Eye (tissue), 1 donor: ENCODE measurements around the gene MALL.
"Not testable (repeated sequence)": the region's sequence is repeated elsewhere in the genome, so short reads cannot be mapped to it uniquely, and the experiment has no call there.

Experiments used
- DNase-seq: peaks from one replicate; pipeline ENCODE4 v3.0.0-alpha.2; 2015

Gene MALL

DNA sequence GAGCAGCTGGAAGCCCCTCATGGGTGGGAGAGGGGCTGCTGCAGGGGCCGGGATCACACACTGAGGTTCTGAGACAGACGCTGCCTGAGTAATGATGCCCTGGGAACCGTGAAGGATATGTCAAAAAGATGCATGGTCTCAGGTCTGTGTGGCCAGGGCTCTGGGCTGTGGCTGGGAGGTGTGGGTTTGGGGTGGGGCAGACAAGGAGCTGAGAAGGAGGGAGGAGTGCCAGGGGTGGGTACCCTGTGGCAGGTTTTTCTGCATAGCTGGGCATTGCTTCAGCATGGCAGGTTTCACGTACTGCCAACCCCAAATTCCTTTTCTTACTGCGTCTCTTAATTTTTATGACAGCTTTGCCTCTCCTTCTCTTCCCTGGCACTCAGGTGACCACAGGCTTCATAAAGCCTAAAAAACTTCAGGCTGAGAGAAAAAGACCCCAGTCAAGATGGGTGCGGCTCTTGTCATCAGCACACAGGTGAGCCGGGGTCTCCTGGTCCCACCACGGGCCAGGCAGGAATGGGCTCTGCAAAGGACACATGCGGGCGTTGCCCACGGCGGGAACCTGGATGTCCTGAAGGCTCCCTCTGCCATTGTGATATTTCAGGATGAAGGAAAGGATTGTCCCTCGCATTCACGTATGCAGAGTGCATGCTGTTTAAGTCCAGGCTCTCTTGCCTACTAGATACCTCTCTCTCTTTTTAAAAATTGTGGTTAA, 18.0 kb downstream of the MALL start:
- peak; percentile 0 for DNase-seq

DNA sequence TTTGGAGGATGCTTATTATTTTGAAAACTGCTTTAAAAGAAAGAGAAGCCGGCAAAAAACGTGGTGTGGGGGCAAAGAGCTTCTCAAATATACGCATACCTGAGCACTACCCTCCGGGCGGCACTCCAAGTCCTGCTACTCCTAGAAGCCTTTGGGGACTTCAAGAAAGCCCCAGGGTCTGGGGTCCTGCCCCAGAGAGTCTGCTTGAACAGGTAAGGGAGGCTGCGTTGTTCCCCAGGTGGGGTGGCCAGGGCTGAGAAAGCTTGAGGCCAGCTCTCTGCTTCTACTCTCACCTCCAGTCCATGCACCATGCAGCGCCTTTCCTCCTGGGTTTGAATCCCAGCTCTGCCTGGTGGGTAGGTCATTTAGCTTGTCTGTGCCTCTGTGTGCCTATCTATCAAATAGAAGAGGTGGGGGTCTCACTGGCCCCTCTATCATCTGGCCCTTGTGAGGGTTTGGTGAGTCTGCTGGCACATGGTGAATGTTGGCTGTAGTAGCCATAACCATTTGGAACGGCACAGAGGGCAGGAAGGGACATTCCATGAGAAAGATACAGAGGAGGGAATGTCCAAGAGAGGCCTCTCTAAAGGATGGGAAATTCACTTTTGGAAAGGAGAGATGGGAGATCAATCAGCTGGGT, 19.5 kb downstream of the MALL start:
- DNase-seq, result no peak

DNA sequence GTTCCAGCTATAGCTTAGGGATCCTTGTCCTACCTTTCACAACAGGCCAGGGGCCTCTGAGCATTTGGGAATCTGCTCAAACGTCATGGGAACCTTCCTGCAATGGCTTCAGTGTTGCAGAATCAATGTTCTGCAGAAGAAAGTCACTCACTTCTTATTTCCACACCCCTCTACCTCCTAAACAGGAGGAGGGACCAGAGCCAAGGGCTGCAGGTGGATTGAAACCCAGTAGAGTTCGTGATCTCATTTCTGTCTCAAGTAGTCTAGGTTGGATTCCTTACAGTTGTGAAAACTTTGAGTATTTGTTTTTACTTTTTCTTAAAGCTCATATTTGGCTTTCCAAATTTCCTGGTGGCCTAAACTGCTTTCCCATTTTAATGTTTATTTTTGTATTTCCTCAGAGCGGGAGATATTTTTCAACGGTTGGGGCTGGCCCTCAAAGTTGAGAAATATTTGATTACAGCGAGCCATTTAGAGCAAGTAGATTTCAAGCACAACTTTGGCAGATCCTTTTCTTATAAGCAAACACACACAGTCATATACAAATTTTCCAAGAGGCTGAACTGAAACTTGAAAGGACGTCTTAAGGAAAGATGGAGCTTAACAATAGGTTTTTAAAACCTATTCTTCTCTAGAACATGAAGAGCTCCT, 20.6 kb downstream of the MALL start:
- DNase-seq, result not testable (repeated sequence)

DNA sequence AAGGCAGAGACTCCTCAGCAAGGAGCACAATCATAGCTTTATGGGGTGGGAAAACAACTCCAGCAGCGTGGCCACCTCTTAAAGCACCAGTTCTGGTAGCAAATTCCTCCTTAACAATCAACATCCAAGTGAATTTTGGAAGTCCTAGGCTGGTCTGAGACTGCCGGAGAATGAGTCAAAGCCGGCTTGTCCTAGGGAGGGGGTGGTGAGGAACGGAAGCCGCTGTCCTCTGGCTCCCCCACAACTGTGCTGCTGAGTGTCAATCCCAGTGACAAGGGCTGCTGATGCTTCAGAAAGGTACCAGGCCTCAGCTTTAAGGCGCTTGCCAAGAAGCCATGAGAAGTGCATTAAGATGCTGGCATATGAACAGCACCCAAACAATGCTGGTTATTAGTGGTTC, 21.7 kb downstream of the MALL start:
- DNase-seq, result not testable (repeated sequence)

DNA sequence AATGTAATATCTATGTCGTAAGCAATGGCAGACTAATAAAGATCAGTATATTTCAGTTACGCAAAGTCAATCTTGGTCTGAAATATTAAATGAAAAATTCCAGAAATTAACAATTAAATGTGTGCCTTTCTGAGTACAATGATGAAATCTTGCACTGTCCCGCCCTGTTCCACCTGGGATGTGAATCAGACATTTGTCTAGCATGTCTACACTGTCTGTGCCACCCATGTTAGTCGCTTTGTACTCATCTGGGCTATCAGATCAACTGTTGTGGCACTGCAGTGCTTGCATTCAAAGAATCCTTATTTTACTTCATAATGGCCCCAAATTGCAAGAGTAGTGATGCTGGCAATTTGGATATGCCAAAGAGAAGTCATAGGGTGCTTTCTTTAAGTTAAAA, 25.5 kb downstream of the MALL start:
- DNase-seq, result not testable (repeated sequence)

DNA sequence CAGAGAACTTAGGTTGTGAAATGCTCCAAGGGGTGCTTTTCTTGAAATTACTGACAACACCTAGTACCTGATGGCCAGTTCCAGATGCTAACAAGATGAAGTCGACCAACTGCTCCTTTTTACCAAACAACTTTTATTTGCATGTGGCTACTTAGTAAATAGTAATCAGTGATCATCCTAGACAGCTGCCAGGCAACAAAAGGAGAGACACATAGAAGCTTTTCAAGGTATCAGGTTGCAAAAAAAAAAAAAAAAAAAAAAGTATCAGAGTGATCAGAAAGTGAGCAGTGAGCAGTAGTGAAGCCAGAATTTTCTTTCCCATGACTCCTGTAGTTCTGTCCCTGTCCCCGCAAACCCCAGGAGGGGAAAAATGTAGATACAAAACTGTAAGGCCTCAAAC, 31.9 kb downstream of the MALL start:
- not testable (repeated sequence) for DNase-seq

DNA sequence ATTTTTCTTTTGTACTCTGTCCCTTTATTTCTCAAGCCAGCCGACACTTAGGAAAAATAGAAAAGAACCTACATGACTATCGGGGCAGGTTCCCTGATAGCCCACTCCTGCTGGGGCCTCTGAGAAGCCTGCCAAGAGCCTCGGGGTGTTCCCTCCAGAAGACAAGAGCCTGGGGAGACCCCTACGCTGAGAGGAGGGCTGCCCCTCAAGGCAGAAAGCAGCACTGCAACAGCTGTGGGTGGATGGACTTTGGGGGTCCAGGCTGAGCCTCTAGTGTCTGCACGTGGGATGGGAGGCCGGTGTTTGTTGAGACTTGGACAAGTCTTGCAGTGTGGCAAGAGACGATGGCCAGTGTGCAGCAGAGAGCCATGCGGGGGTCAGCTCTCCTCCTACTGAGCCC, 32.5 kb downstream of the MALL start:
- not testable (repeated sequence) for DNase-seq

DNA sequence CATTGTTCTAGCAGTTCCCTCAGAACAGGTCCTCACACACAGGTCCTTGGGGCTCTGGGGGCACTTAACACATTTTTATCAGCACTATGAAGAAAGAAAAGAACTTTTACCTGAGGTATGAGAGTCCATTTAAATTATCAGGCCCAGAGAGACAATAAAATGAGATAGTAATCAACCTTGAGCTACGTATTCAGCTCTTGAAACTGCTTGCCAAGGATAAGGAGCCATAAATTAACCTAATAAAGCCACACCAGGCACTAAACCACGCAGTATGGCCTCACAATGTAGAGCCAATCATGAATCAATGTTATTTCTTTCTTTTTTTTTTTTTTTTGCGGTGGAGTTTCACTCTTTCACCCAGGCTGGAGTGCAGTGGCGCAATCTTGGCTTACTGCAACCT, 37.5 kb downstream of the MALL start:
- not testable (repeated sequence) for DNase-seq

DNA sequence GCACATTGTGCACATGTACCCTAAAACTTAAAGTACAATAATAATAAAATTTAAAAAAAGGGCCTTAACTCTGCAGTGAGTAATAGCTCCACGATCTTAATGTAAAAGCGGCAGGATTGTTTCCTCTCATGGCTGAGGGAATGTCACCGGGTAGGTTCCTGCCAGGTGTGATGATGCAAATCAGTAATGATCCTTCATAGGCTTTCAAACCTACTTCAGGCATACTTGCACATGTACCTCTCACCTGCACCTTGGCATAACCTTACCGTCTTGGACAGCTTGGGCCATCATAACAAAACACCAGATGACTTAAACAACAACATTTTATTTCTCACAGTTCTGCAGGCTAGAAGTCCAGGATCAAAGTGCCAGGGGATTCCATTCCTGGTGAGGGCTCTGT, 39.7 kb downstream of the MALL start:
- not testable (repeated sequence) for DNase-seq

DNA sequence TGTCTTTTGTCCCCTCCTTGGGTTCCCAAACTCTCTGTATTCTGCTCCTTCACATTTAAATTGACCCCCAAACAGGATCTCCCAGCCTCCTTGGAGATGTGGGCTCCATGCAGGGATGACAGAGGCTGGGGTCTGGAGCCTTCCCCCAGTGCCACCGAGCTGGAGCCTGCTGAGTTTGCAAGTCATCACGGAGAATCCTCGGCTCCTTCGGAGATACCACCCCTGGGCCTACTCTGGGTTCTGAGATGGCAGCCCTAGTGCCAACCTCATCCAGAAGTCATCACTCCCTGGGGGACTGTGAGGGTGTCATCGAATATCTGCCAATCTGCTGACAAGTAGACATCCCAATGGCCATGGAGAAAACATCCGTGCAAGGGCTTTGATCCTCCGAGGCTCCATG, 45.8 kb downstream of the MALL start:
- not testable (repeated sequence) for DNase-seq

DNA sequence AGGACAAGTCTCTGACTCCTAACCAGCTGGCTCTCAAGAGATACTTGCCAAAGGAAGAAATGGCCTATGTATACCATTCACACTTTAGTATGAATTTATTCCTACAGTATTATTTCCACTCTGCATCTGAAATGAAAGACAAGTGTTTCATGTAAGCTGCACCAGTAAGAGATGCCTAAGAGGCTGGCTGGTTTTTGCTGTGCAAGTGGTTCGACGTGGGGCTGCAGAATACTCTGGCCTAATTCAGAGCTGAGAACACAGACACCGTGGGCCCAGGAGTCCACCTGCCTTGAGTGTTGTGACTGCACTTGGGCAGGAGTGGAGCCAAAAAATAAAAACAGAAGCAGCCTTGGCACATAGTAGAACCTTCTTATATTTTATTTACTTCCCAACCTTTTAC, 47.5 kb downstream of the MALL start:
- DNase-seq, result not testable (repeated sequence)

DNA sequence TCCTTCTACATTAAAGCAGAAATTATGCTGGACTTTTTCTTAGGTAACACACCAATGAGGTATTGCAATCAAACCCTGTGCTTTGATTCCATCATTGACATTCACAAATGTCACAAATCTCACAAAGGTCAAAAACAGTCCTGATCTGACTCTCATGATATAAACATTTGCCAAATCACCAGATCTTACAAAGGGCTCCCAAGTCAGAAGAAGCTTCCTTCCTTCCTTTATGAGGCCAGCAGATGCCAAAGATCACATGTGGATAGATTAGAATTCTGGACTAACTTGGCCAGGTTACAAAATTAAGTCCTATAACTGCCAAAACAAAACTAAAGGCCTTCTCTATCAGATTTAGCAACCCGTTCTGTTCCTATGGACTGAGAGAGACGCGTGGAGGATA, 53.3 kb downstream of the MALL start:
- DNase-seq, result not testable (repeated sequence)

DNA sequence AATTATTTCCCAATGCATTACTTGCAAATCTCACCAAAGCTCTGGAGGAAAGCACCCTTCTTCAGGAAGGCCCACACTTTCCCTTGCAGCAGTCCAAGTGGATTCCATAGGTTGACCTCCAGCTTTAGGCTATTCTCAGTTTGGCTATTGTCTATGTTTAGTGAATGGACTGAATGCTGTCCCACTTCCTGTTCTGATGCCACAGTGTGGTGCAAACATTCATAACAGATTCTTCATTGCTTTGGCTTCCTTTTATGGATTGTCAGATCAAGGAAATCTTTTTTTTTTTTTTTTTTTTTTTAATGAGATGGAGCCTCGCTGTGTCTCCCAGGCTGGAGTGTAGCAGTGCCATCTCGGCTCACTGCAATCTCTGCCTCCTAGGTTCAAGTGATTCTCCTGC, 55.1 kb downstream of the MALL start:
- DNase-seq, result not testable (repeated sequence)

DNA sequence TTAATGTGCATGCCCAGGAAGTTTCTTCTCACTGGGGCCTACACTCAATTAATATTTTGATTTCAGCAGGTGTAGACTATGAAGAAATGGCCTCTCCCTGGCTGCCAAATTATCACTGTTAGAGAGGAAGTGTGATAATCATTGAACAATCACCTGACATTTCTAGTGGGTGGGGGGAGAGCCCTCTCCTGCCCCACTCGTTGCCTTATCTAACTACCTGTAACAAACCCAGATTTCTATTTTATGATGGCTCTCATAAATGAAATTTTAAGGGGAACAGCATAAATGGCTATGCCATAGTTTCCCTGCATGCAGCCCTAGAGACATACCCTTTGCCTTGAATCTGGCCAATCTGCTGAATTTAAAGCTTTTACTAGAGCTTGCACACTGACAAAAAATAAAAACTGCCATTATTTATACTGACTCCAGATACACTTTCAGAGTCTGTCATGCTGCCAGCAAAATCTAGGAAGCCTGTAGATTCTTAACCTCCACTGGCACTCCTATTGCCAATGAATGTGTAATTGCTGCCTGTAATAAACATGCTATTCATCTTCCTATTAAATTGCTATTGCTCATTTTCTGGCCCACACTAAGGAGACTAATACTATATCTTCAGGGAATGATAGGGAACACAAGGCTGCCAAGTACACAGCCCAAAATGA, 55.8 kb downstream of the MALL start:
- not testable (repeated sequence) for DNase-seq

DNA sequence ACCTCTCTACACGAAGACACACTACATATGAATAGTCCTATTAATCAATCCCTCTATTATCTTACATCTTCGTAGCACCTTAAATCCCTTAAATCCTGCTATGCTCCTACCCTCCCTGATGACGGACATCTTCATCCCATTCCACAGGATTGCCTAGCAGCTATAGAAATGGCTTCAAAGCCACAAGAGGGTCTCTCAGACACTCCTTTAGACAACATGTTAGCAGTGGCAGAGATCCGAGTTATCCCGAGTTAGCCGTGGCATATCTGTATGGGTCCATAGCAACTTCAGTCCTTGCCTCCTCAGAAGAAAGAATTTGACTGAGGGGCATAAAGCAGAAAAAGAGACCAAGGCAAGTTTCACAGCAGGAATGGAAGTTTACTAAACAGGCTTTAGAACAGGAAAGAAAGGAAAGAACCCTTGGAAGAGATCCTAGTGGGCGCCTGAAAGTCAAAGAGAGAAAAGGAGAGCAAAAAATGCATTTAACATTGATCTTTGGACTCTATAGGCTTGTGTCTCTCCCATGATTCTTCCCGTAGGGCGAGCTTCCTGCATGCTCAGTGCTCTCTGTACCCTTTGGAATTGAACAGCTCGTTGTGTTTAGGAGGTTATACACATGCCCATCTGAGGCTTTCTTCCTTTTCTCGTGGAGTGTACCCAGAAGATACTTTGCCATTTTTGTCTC, 56.5 kb downstream of the MALL start:
- not testable (repeated sequence) for DNase-seq

DNA sequence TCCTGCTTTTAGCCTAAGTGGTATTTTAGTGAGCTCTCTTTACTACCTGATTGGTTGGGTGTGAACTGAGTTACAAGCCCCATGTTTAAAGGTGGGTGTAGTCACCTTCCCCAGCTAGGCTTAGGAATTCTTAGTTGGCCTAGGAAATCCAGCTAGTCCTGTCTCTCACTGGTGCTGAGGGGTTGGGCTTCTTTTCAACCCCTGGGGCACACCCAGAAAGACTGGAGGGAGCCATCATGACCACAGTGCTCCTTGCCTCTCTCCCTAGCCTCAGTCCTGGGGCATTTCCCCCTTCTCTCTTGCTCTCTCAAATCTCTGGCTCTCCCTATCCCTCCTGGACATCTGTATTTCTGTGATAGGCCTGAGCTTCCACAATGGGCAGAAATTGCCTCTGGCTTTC, 57.6 kb downstream of the MALL start:
- not testable (repeated sequence) for DNase-seq

DNA sequence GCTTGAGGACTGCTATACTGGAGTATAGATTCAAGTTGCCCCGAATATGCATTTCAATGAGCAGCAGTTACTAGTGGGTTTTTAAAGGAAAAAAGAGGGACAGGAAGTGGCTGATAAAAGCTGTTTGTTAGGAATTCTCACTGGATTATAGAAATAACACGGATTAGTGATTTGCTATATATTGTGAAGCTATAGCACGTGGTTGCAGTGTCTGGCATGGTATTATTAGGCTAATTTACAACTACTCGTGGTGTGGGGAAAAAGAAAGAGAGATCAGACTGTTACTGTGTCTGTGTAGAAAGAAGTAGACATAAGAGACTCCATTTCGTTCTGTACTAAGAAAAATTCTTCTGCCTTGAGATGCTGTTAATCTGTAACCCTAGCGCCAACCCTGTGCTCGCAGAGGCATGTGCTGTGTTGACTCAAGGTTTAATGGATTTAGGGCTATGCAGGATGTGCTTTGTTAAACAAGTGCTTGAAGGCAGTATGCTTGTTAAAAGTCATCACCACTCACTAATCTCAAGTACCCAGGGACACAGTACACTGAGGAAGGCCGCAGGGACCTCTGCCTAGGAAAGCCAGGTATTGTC, 59.7 kb downstream of the MALL start:
- not testable (repeated sequence) for DNase-seq

DNA sequence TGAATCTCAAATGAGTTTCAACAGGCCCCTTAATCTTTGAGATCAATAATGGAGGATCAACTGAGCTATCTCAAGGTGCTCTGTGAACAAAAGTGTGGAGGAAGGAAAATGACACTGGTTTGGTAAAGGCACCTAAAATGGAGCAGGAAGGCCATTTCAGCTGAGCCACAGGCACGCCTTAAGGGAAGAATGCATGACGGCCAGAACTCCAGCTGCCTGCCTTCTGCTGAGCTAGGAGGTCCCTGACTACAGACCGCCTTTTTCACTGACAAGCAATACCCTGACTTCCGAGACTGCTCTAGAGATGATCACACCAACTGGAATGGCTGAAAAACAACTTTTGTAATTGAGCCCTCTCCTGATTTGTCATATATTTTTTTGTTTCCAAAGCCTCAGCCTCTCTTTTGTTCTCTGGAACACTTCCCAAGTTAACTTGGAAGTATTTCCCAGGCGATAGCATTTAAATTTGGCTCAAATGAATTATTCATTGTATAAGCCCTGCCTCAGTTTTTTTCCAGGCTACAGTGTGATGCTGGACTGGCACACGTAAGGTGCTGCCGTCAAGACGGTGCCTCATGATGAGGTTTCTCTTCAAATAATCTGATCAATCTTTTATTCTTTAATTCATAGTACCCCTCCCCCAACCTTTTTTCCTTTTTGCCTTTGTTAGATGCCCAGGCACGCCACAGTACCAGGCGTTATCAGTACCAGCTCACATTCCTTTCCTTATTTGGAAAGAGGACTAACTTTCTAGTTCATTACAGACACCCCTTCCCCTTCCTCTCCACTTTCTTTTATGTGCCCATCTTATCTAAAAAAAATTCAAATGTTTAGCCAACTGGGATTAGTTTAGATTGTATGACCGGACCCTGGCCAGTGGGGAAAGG, 60.9 kb downstream of the MALL start:
- DNase-seq, result peak; percentile 69

DNA sequence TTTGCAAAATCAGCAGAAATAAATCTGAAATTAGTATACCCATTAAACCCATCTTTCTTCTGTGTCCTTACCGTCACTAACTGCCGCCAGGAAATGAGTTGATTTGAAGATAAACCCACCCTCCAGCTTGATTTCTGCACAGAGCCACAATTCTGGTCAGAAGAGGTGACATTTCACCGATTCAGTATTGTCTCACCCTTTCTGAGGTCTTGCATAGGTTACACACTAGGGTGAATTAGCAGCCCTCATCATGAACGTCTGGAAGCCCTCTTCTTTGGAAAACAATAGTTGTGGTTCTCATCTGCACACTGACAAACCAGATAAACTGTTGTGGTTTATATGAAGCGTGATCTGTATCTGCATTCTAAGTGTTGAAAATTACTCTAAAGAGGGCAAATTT, 61.9 kb downstream of the MALL start:
- not testable (repeated sequence) for DNase-seq

DNA sequence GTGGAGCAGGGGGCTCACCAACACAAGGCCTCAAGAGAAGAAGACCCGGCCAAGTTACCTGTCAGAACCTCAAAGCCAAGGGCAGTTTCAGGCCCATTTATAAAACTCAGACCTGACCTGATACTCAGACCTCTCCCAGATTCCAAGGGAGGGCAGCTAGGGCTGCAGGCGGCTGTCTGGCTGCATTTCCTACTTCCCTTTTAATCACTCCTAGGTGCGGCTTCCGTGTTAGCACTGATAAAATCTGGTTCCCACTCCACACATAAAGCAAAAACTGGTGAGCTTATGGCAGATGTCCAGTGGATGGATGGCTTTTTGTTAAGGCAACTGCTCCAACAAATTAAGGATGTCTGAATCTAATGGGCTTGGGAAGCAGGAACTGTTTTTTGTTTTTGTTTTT, 63.5 kb downstream of the MALL start:
- not testable (repeated sequence) for DNase-seq

DNA sequence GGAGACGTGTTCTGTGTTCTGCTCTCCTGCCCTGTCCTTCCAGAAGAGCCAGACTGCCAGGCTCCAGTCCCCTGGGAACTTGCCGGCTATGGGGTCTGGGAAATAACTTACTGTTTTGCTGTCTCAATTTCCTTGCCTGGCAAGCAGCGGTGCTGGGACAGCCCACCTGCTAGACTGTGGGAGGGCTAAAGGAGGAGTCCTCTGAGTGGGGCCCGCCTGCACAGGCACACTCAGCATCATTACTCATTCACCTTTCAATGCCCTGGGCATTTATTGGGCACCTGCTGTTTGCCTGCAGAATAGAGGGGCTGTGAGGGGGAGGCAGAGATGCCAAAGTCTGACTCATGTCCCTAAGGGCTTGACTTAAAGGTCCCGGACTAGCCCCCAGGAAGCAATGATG, 65.4 kb downstream of the MALL start:
- not testable (repeated sequence) for DNase-seq
